Liver (tissue), 9 donors: ENCODE measurements around the gene PPFIA1. TPM values are rescaled to one million over a fixed set of nuclear protein-coding genes. Genes with fewer than 3 reads are reported as not detected.

Experiments
- DNase-seq: peaks from one replicate; pipeline ENCODE4 v3.0.0-alpha.2; 2017; ENCODE audit warnings: low spot score
- H3K27ac ChIP-seq, 2 donors: one replicate each; pipeline ENCODE4 v1.7.0; 2013; ENCODE audit warnings: inconsistent platforms in 2 of 2, low read length in 2 of 2, control low read depth in 1 of 2, low read depth in 1 of 2, mild to moderate bottlenecking in 1 of 2
- H3K27me3 ChIP-seq, 4 donors: one replicate each; pipeline versions ENCODE4 v1.6.1 to v1.7.0; 2013; ENCODE audit warnings: low read length in 3 of 4, inconsistent platforms in 1 of 4, mild to moderate bottlenecking in 1 of 4, moderate library complexity in 1 of 4; ENCODE audit not compliant: control insufficient read depth in 4 of 4, insufficient read depth in 4 of 4
- H3K36me3 ChIP-seq, 4 donors: one replicate each; pipeline versions ENCODE4 v1.6.1 to v1.7.0; 2013; ENCODE audit warnings: low read length in 3 of 4, mild to moderate bottlenecking in 3 of 4, low read depth in 1 of 4, moderate library complexity in 1 of 4; ENCODE audit not compliant: control insufficient read depth in 4 of 4, insufficient read depth in 3 of 4
- H3K4me1 ChIP-seq, 4 donors: one replicate each; pipeline versions ENCODE4 v1.6.1 to v1.7.0; 2013; ENCODE audit warnings: low read length in 3 of 4, mild to moderate bottlenecking in 3 of 4, moderate library complexity in 1 of 4; ENCODE audit not compliant: control insufficient read depth in 4 of 4, insufficient read depth in 4 of 4
- H3K4me3 ChIP-seq, 3 donors: one replicate each; pipeline versions ENCODE4 v1.6.1 to v1.7.0; 2013; ENCODE audit warnings: low read length in 3 of 3, control low read depth in 1 of 3, low read depth in 1 of 3, mild to moderate bottlenecking in 1 of 3
- H3K9ac ChIP-seq, 2 donors: one replicate each; pipeline ENCODE4 v1.7.0; 2013; ENCODE audit warnings: low read length in 2 of 2, mild to moderate bottlenecking in 2 of 2, moderate library complexity in 2 of 2, control low read depth in 1 of 2, low read depth in 1 of 2
- H3K9me3 ChIP-seq, 4 donors: one replicate each; pipeline versions ENCODE4 v1.6.1 to v1.7.0; 2013; ENCODE audit warnings: low read length in 3 of 4; ENCODE audit not compliant: control insufficient read depth in 4 of 4
- ATF3 ChIP-seq: IDR thresholded peaks from 2 replicates; pipeline ENCODE4 v1.6.1; 2016; ENCODE audit warnings: antibody characterized with exemption
- CTCF ChIP-seq: fragments of 150-350 bp; IDR thresholded peaks from 2 replicates; pipeline ENCODE4 v1.5.1; 2017; ENCODE audit warnings: improper control_type of control experiment, low read depth, low read length; ENCODE audit not compliant: missing input control
- EGR1 ChIP-seq, 2 donors: IDR thresholded peaks; 2 replicates each; pipeline ENCODE4 v1.6.1; 2016 to 2018; ENCODE audit warnings: antibody characterized with exemption in 2 of 2, low read depth in 2 of 2
- FOXA1 ChIP-seq: IDR thresholded peaks from 2 replicates; pipeline ENCODE4 v1.6.1; 2016; ENCODE audit warnings: antibody characterized with exemption
- FOXA2 ChIP-seq: IDR thresholded peaks from 2 replicates; pipeline ENCODE4 v1.6.1; 2016; ENCODE audit warnings: antibody characterized with exemption
- GABPA ChIP-seq, 2 donors: IDR thresholded peaks in 1 of 2; conservative IDR thresholded peaks in 1 of 2; 2 replicates each; pipeline ENCODE4 v1.6.1; 2016; ENCODE audit warnings: antibody characterized with exemption in 2 of 2, mild to moderate bottlenecking in 1 of 2, moderate library complexity in 1 of 2
- HNF4A ChIP-seq, 2 donors: conservative IDR thresholded peaks; 2 replicates each; pipeline ENCODE4 v1.6.1; 2016; ENCODE audit warnings: antibody characterized with exemption in 2 of 2, mild to moderate bottlenecking in 2 of 2
- HNF4G ChIP-seq: IDR thresholded peaks from 2 replicates; pipeline ENCODE4 v1.6.1; 2016; ENCODE audit warnings: antibody characterized with exemption
- JUND ChIP-seq, 2 donors: IDR thresholded peaks; 2 replicates each; pipeline ENCODE4 v1.6.1; 2016; ENCODE audit warnings: antibody characterized with exemption in 2 of 2
- MAX ChIP-seq: IDR thresholded peaks from 2 replicates; pipeline ENCODE4 v1.6.1; 2016; ENCODE audit warnings: antibody characterized with exemption
- NR2F2 ChIP-seq: IDR thresholded peaks from 2 replicates; pipeline ENCODE4 v1.6.1; 2016; ENCODE audit warnings: antibody characterized with exemption
- RAD21 ChIP-seq, 2 donors: IDR thresholded peaks; 2 replicates each; pipeline ENCODE4 v1.6.1; 2016; ENCODE audit warnings: antibody characterized with exemption in 2 of 2, mild to moderate bottlenecking in 2 of 2
- REST ChIP-seq: IDR thresholded peaks from 2 replicates; pipeline ENCODE4 v1.6.1; 2016; ENCODE audit warnings: antibody characterized with exemption, mild to moderate bottlenecking
- RXRA ChIP-seq, 2 donors: IDR thresholded peaks; 2 replicates each; pipeline ENCODE4 v1.6.1; 2017 to 2018; ENCODE audit warnings: antibody characterized with exemption in 2 of 2, mild to moderate bottlenecking in 1 of 2
- TAF1 ChIP-seq: conservative IDR thresholded peaks from 2 replicates; pipeline ENCODE4 v1.6.1; 2016; ENCODE audit warnings: antibody characterized with exemption, mild to moderate bottlenecking
- YY1 ChIP-seq: IDR thresholded peaks from 2 replicates; pipeline ENCODE4 v1.6.1; 2016; ENCODE audit warnings: antibody characterized with exemption, mild to moderate bottlenecking
- ZBTB33 ChIP-seq: IDR thresholded peaks from 2 replicates; pipeline ENCODE4 v1.6.1; 2016; ENCODE audit warnings: antibody characterized with exemption
- WGBS: extraction: QIAGEN DNeasy Blood & Tissue Kit; methylation state at CpG from one replicate; pipeline ENCODE4 v1.1.7; 2013; 5-methylcytosine and 5-hydroxymethylcytosine counted together
- polyA plus RNA-seq, 2 donors: library from polyadenylated mRNA; stranded (reverse) in 1 of 2; unstranded in 1 of 2; fragments of 200-250 nt in 1 of 2; fragments of >200 nt in 1 of 2; fragmentation: Nextera tagmentation in 1 of 2; extraction: Ambion mirVana in 1 of 2; gene quantifications; one replicate each; pipeline versions ENCODE4 v1.2.1 to v1.2.3, GENCODE V29; 2013 to 2015
- total RNA-seq, 2 donors: library from RNA; depleted of rRNA; stranded (reverse); fragments of >200 nt; gene quantifications; one replicate each; pipeline ENCODE4 v1.2.3, GENCODE V29; 2014
- donor health status: healthy.
- donor health status: healthy.
- donor health status: healthy.
- donor health status: healthy.
- donor health status: healthy.

Gene PPFIA1
- total and polyA plus RNA-seq, 4 donors = 9.9 to 39.6 (median 14.5) TPM

GRCh38 chr11:70242885-70243284 is 27.6 kb upstream of the PPFIA1 start:
- no peaks in the 10 kb centered on the region for H3K4me1 ChIP-seq
- H3K27me3 ChIP-seq = no peaks in the 10 kb centered on the region
- no peaks in the 10 kb centered on the region for H3K36me3 ChIP-seq
- no peak for DNase-seq
- WGBS = 72% methylated on average over 4 of the region's 4 CpGs
- H3K9ac ChIP-seq = no peak overlapping the region
- TF ChIP-seq YY1 (no peak), NR2F2 (no peak), TAF1 (no peak), JUND (IDR thresholded peaks at IDR 0.05) (no peak), ATF3 (no peak), GABPA (IDR thresholded peaks at IDR 0.05 in 1 of 2, conservative IDR thresholded peaks at IDR 0.05 in 1 of 2) (no peak), FOXA2 (no peak), ZBTB33 (no peak), HNF4G (no peak), RAD21 (IDR thresholded peaks at IDR 0.05) (no peak), MAX (no peak), FOXA1 (no peak), EGR1 (IDR thresholded peaks at IDR 0.05; ENCODE audit: low read depth in 2 of 2) (no peak), RXRA (IDR thresholded peaks at IDR 0.05) (no peak), CTCF (no peak), REST (no peak), HNF4A (conservative IDR thresholded peaks at IDR 0.05) (no peak)
- no peaks in the 10 kb centered on the region for H3K9me3 ChIP-seq
- no peak overlapping the region for H3K4me3 ChIP-seq
- no peak overlapping the region for H3K27ac ChIP-seq
